RWPE1 (cell line): ENCODE results near the gene WTAP.
A peak's percentile ranks its signal among the peaks of the same experiment; 100 is the strongest.
"Not testable (repeated sequence)": the region's sequence is repeated elsewhere in the genome, so short reads cannot be mapped to it uniquely, and the experiment has no call there.

Experiments used
- CTCF ChIA-PET: fragments of 350-600 bp; sonication (Branson Sonifier 250); formaldehyde crosslinking; extraction: SDS; loops from one replicate; lab custom pipeline; 2021; lab: Yijun Ruan, JAX
- POLR2A ChIA-PET: fragments of 400-600 bp; formaldehyde crosslinking; extraction: SDS; loops from one replicate; lab custom pipeline; 2020; ENCODE audit warnings: antibody characterized with exemption; ENCODE audit not compliant: low non-redundant PET; lab: Yijun Ruan, JAX
- DNase-seq: peaks from one replicate; pipeline ENCODE4 v3.0.0; 2012; ENCODE audit warnings: low spot score
- H3K27ac ChIP-seq: fragments of 450-650 bp; 2 replicates; pipeline ENCODE4 v1.5.1; 2017
- CTCF ChIP-seq: fragments of 450-650 bp; conservative IDR thresholded peaks from 2 replicates; pipeline ENCODE4 v1.5.1; 2017; ENCODE audit warnings: low read depth, mild to moderate bottlenecking

WTAP gene

GRCh38 chr6:159687341-159687740, 40.0 kb upstream of the WTAP start:
- H3K27ac ChIP-seq, result no peak overlapping the region
- no peak for TF ChIP-seq CTCF
- no peak for DNase-seq
- POLR2A ChIA-PET, result no interaction called here
- CTCF ChIA-PET, result no interaction called here

GRCh38 chr6:159688266-159688905, 38.9 kb upstream of the WTAP start:
- no peak for TF ChIP-seq CTCF
- H3K27ac ChIP-seq, result no peak overlapping the region
- ChIA-PET CTCF (interaction anchor here (0.5 to 0.6 kb wide), 3 partner anchors 34 to 1048 kb away, joined by 3 to 5 read pairs (median 3); no protein-coding TSS in a partner anchor), POLR2A (no interaction called here)
- no peak for DNase-seq

GRCh38 chr6:159689001-159689400, 38.3 kb upstream of the WTAP start:
- TF ChIP-seq CTCF, result no peak
- POLR2A ChIA-PET, result no interaction called here
- H3K27ac ChIP-seq, result 0 out of 2 replicates have a peak overlapping the region, but pooled peaks have one; percentile 31
- CTCF ChIA-PET, result interaction anchor here (0.5 kb wide), 1 partner anchor 34 kb away, joined by 3 read pairs; no protein-coding TSS in a partner anchor
- DNase-seq, result no peak

- CTCF ChIA-PET, result interaction anchor here (0.6 to 1.3 kb wide), 2 partner anchors 31 to 36 kb away, joined by 3 to 4 read pairs; no protein-coding TSS in a partner anchor
- POLR2A ChIA-PET, DNase-seq, H3K27ac ChIP-seq: not testable (repeated sequence)
These were observed 37.2 kb upstream of the WTAP start for GRCh38 chr6:159690135-159690534.

- CTCF ChIA-PET, result interaction anchor here (0.6 to 1.5 kb wide), 14 partner anchors 9 to 828 kb away, joined by 3 to 5 read pairs (median 3); no protein-coding TSS in a partner anchor
- peak; percentile 64 for DNase-seq
- H3K27ac ChIP-seq, result peak overlapping the region; percentile 92
- POLR2A ChIA-PET, result no interaction called here
- peak; percentile 81 for TF ChIP-seq CTCF
These were observed 36.0 kb upstream of the WTAP start for GRCh38 chr6:159691133-159691962.

- peak overlapping the region; percentile 92 for H3K27ac ChIP-seq
- no peak for TF ChIP-seq CTCF
- POLR2A ChIA-PET, result no interaction called here
- peak; percentile 12 for DNase-seq
- CTCF ChIA-PET, result interaction anchor here (0.6 to 1.5 kb wide), 12 partner anchors 10 to 828 kb away, joined by 3 to 5 read pairs (median 3); no protein-coding TSS in a partner anchor
These were observed 35.4 kb upstream of the WTAP start for GRCh38 chr6:159691963-159692287.
